Bronchial epithelial cell (primary cell): ENCODE data around the gene KCNIP1. TPM values are rescaled to one million over a fixed set of nuclear protein-coding genes. Genes with fewer than 3 reads are reported as not detected.

Source experiments
- DNase-seq: peaks from one replicate; pipeline ENCODE4 v3.0.0-alpha.2; 2010; ENCODE audit warnings: low read depth
- FAIRE-seq: peaks from 2 replicates; lab custom pipeline; 2011; peaks lifted over from hg19 to GRCh38; lab: Jason Lieb, UNC
- H3K27me3 ChIP-seq: 2 replicates; pipeline ENCODE4 v1.5.1; 2011; ENCODE audit warnings: low read length; ENCODE audit not compliant: control insufficient read depth, insufficient read depth
- H3K36me3 ChIP-seq: 2 replicates; pipeline ENCODE4 v1.5.1; 2011; ENCODE audit warnings: low read length; ENCODE audit not compliant: control insufficient read depth, insufficient read depth
- H3K4me3 ChIP-seq: 2 replicates; pipeline ENCODE4 v1.5.1; 2011; ENCODE audit warnings: mild to moderate bottlenecking, low read depth, low read length, control low read depth
- CTCF ChIP-seq: IDR thresholded peaks from 2 replicates; pipeline ENCODE4 v1.5.1; 2011; ENCODE audit warnings: mild to moderate bottlenecking, moderate library complexity, low read length, control low read depth, inconsistent platforms; ENCODE audit not compliant: insufficient read depth, severe bottlenecking
- total RNA-seq: library from RNA; depleted of rRNA; stranded (reverse); fragments of >200 nt; gene quantifications from 2 replicates; pipeline ENCODE4 v1.2.1, GENCODE V29; 2014

The KCNIP1 gene
- total RNA-seq, 1 donor from 2014 or later = under 0.01 TPM

GRCh38 chr5:170510559-170510958 is 6.7 kb downstream of the KCNIP1 start:
- H3K36me3 ChIP-seq = no peaks in the 10 kb centered on the region
- peaks cover 6% of the 10 kb centered on the region for H3K27me3 ChIP-seq
- H3K4me3 ChIP-seq = no peak overlapping the region
- DNase-seq = no peak
- no peak for TF ChIP-seq CTCF
- FAIRE-seq = no peak

GRCh38 chr5:170511551-170512258 is 7.9 kb downstream of the KCNIP1 start:
- H3K36me3 ChIP-seq = no peaks in the 10 kb centered on the region
- no peak overlapping the region for H3K4me3 ChIP-seq
- no peak for DNase-seq
- no peak for TF ChIP-seq CTCF
- peaks cover 2% of the 10 kb centered on the region for H3K27me3 ChIP-seq
- peak; percentile 64 for FAIRE-seq

GRCh38 chr5:170513856-170514525 is 10.2 kb downstream of the KCNIP1 start:
- FAIRE-seq = no peak
- H3K4me3 ChIP-seq = no peak overlapping the region
- DNase-seq = no peak
- TF ChIP-seq CTCF = no peak
- peaks cover 2% of the 10 kb centered on the region for H3K27me3 ChIP-seq
- H3K36me3 ChIP-seq = no peaks in the 10 kb centered on the region

- Histone ChIP-seq H3K36me3 (no peaks in the 10 kb centered on the region), H3K27me3 (no peaks in the 10 kb centered on the region), H3K4me3 (no peak overlapping the region)
- FAIRE-seq (no peak), DNase-seq (no peak)
- TF ChIP-seq CTCF = no peak
These were observed 13.6 kb downstream of the KCNIP1 start for GRCh38 chr5:170517411-170517810.

GRCh38 chr5:170518277-170518676 is 14.5 kb downstream of the KCNIP1 start:
- H3K4me3 ChIP-seq = no peak overlapping the region
- no peaks in the 10 kb centered on the region for H3K36me3 ChIP-seq
- no peak for FAIRE-seq
- no peak for TF ChIP-seq CTCF
- H3K27me3 ChIP-seq = no peaks in the 10 kb centered on the region
- DNase-seq = no peak
